ENCODE measurements around the gene LIMA1.
"Not testable (repeated sequence)": the region's sequence is repeated elsewhere in the genome, so short reads cannot be mapped to it uniquely, and the experiment has no call there.

The LIMA1 gene

DNA sequence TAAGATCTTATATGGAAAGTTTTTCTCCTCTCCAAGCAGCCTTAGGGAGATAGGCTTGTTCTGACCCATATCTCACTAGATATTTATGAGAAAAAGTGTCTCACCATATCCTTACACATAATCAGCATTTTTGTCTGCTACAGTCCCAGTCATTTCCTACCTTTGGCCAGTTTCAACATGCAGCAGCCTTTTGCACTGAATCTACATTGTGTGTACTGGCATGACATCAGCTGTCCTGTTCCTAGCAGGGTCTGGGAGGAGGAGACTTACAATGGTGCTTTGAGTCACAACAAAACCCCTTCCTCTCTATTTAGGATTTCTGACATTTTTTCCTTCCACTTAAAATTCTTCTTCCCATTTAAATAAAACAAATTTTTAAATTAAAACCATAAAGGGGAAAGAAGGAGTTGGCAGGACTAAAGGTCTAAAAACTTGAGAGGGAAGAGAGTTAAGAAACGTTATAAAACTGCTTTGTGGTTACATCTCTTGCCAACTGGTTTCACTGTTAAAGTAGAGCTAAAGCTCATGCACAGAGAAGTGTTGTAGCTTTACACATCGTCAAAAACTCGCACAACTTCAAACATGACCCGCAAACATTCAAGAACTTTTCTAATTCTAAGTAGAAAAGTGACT is 62.8 kb downstream of the LIMA1 start:
- ATAC-seq: peak; percentile 20
- no peak for TF ChIP-seq OSR1 (CRISPR knock-in tag; IDR thresholded peaks at IDR 0.05)
- no peak for TF ChIP-seq BACH2 (CRISPR knock-in tag; IDR thresholded peaks at IDR 0.05; ENCODE audit: borderline replicate concordance)
- no peak for TF ChIP-seq ZC3H10 (CRISPR knock-in tag; IDR thresholded peaks at IDR 0.05)
- no peak for TF ChIP-seq ZNF70 (CRISPR knock-in tag; IDR thresholded peaks at IDR 0.05)
- no peak for TF ChIP-seq ZNF8 (CRISPR knock-in tag; IDR thresholded peaks at IDR 0.05)
- TF ChIP-seq, protein P1, sequence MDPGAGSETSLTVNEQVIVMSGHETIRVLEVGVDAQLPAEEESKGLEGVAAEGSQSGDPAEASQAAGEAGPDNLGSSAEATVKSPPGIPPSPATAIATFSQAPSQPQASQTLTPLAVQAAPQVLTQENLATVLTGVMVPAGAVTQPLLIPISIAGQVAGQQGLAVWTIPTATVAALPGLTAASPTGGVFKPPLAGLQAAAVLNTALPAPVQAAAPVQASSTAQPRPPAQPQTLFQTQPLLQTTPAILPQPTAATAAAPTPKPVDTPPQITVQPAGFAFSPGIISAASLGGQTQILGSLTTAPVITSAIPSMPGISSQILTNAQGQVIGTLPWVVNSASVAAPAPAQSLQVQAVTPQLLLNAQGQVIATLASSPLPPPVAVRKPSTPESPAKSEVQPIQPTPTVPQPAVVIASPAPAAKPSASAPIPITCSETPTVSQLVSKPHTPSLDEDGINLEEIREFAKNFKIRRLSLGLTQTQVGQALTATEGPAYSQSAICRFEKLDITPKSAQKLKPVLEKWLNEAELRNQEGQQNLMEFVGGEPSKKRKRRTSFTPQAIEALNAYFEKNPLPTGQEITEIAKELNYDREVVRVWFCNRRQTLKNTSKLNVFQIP (CRISPR knock-in tag; IDR thresholded peaks at IDR 0.05; ENCODE audit: borderline replicate concordance, low read depth): no peak
- no peak for TF ChIP-seq SNAI2 (CRISPR knock-in tag; IDR thresholded peaks at IDR 0.05)
- no peak for TF ChIP-seq ESRRG (CRISPR knock-in tag; IDR thresholded peaks at IDR 0.05)
- no peak for TF ChIP-seq TOX (CRISPR knock-in tag; IDR thresholded peaks at IDR 0.05; ENCODE audit: borderline replicate concordance)
- TF ChIP-seq ZFP3 (CRISPR knock-in tag; IDR thresholded peaks at IDR 0.05): no peak
- no peak for TF ChIP-seq ARNTL (CRISPR knock-in tag; IDR thresholded peaks at IDR 0.05; ENCODE audit: borderline replicate concordance, low read depth)
- no peak for TF ChIP-seq CSDC2 (CRISPR knock-in tag; IDR thresholded peaks at IDR 0.05)
- TF ChIP-seq, protein P2, sequence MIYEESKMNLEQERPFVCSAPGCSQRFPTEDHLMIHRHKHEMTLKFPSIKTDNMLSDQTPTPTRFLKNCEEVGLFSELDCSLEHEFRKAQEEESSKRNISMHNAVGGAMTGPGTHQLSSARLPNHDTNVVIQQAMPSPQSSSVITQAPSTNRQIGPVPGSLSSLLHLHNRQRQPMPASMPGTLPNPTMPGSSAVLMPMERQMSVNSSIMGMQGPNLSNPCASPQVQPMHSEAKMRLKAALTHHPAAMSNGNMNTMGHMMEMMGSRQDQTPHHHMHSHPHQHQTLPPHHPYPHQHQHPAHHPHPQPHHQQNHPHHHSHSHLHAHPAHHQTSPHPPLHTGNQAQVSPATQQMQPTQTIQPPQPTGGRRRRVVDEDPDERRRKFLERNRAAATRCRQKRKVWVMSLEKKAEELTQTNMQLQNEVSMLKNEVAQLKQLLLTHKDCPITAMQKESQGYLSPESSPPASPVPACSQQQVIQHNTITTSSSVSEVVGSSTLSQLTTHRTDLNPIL (CRISPR knock-in tag; IDR thresholded peaks at IDR 0.05; ENCODE audit: low read depth): no peak
- TF ChIP-seq RARB (CRISPR knock-in tag; IDR thresholded peaks at IDR 0.05): no peak
- TF ChIP-seq ZNF565 (CRISPR knock-in tag; conservative IDR thresholded peaks at IDR 0.05; ENCODE audit: low read depth): no peak
- TF ChIP-seq, protein P3, sequence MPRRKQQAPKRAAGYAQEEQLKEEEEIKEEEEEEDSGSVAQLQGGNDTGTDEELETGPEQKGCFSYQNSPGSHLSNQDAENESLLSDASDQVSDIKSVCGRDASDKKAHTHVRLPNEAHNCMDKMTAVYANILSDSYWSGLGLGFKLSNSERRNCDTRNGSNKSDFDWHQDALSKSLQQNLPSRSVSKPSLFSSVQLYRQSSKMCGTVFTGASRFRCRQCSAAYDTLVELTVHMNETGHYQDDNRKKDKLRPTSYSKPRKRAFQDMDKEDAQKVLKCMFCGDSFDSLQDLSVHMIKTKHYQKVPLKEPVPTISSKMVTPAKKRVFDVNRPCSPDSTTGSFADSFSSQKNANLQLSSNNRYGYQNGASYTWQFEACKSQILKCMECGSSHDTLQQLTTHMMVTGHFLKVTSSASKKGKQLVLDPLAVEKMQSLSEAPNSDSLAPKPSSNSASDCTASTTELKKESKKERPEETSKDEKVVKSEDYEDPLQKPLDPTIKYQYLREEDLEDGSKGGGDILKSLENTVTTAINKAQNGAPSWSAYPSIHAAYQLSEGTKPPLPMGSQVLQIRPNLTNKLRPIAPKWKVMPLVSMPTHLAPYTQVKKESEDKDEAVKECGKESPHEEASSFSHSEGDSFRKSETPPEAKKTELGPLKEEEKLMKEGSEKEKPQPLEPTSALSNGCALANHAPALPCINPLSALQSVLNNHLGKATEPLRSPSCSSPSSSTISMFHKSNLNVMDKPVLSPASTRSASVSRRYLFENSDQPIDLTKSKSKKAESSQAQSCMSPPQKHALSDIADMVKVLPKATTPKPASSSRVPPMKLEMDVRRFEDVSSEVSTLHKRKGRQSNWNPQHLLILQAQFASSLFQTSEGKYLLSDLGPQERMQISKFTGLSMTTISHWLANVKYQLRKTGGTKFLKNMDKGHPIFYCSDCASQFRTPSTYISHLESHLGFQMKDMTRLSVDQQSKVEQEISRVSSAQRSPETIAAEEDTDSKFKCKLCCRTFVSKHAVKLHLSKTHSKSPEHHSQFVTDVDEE (CRISPR knock-in tag; IDR thresholded peaks at IDR 0.05): no peak

DNA sequence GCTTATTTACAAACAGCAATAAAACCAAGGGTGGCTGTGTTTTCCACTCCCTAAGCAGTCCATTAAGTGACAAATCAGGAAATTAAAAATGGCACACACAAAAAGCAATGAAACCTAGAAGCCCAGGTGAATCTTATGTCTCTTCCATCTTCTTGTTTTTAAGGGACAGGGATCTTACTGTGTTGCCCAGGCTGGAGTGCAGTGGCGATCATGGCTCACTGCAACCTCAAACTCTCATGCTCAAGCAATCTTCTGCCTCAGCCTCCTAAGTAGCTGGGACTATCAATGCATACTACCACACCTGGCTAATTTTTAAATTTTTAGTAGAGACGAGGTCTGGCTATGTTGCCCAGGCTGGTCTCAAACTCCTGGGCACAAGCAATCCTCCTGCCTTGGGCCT is 63.8 kb downstream of the LIMA1 start:
- no peak for ATAC-seq
- TF ChIP-seq ISL1 (CRISPR knock-in tag; IDR thresholded peaks at IDR 0.05): no peak

DNA sequence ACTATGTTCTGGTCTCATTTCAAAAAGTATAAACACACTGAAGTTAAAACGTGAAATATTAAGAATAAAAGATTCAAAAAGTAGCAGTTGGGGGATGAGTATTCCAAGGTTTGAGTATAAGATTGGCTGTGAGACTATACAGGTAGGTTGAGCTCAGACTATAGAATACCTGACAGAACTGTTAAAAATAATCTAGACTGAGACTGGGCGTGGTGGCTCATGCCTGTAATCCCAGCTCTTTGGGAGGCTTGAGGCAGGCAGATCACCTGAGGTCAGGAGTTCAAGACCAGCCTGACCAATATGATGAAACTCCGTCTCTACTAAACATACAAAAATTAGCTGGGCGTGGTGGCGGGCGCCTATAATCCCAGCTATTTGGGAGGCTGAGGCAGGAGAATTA is 64.3 kb downstream of the LIMA1 start:
- not testable (repeated sequence) for ATAC-seq

DNA sequence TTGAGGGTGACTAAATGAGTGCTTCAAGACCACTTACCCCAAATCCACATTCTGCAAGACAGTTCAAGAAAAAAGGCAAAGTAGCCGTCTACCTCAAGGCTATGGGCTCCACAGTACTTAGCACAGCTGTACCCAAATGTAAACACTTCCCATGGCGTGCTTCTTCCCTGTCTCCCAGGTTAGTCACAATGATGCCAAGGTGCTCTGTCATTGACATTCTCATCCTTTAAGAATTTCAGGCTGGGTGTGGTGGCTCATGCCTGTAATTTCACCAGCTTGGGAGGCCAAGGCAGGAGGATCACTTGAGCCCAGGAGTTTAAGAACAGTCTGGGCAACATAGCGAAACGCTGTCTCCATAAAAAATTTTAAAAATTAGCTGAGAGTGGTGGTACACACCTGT is 64.9 kb downstream of the LIMA1 start:
- no peak for ATAC-seq
- TF ChIP-seq ARNTL (CRISPR knock-in tag; IDR thresholded peaks at IDR 0.05; ENCODE audit: borderline replicate concordance, low read depth) (no peak), PPARA (CRISPR knock-in tag; IDR thresholded peaks at IDR 0.05; ENCODE audit: borderline replicate concordance) (no peak), ZNF565 (CRISPR knock-in tag; conservative IDR thresholded peaks at IDR 0.05; ENCODE audit: low read depth) (no peak), CSDC2 (CRISPR knock-in tag; IDR thresholded peaks at IDR 0.05) (no peak), GLIS3 (CRISPR knock-in tag; IDR thresholded peaks at IDR 0.05) (no peak), ZC3H10 (CRISPR knock-in tag; IDR thresholded peaks at IDR 0.05) (no peak), OSR1 (CRISPR knock-in tag; IDR thresholded peaks at IDR 0.05) (no peak), ZNF70 (CRISPR knock-in tag; IDR thresholded peaks at IDR 0.05) (no peak), BACH2 (CRISPR knock-in tag; IDR thresholded peaks at IDR 0.05; ENCODE audit: borderline replicate concordance) (no peak), ESRRG (CRISPR knock-in tag; IDR thresholded peaks at IDR 0.05) (no peak), TOX (CRISPR knock-in tag; IDR thresholded peaks at IDR 0.05; ENCODE audit: borderline replicate concordance) (no peak), ISL1 (CRISPR knock-in tag; IDR thresholded peaks at IDR 0.05) (no peak), TCF4 (CRISPR knock-in tag; IDR thresholded peaks at IDR 0.05; ENCODE audit: borderline replicate concordance) (no peak), ZFP3 (CRISPR knock-in tag; IDR thresholded peaks at IDR 0.05) (no peak)
- TF ChIP-seq, protein P1 (CRISPR knock-in tag; IDR thresholded peaks at IDR 0.05; ENCODE audit: borderline replicate concordance, low read depth): no peak
- TF ChIP-seq, protein P2 (CRISPR knock-in tag; IDR thresholded peaks at IDR 0.05; ENCODE audit: low read depth): no peak
- TF ChIP-seq, protein P4, sequence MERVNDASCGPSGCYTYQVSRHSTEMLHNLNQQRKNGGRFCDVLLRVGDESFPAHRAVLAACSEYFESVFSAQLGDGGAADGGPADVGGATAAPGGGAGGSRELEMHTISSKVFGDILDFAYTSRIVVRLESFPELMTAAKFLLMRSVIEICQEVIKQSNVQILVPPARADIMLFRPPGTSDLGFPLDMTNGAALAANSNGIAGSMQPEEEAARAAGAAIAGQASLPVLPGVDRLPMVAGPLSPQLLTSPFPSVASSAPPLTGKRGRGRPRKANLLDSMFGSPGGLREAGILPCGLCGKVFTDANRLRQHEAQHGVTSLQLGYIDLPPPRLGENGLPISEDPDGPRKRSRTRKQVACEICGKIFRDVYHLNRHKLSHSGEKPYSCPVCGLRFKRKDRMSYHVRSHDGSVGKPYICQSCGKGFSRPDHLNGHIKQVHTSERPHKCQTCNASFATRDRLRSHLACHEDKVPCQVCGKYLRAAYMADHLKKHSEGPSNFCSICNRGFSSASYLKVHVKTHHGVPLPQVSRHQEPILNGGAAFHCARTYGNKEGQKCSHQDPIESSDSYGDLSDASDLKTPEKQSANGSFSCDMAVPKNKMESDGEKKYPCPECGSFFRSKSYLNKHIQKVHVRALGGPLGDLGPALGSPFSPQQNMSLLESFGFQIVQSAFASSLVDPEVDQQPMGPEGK (CRISPR knock-in tag; IDR thresholded peaks at IDR 0.05; ENCODE audit: borderline replicate concordance): no peak
- TF ChIP-seq, protein P5, sequence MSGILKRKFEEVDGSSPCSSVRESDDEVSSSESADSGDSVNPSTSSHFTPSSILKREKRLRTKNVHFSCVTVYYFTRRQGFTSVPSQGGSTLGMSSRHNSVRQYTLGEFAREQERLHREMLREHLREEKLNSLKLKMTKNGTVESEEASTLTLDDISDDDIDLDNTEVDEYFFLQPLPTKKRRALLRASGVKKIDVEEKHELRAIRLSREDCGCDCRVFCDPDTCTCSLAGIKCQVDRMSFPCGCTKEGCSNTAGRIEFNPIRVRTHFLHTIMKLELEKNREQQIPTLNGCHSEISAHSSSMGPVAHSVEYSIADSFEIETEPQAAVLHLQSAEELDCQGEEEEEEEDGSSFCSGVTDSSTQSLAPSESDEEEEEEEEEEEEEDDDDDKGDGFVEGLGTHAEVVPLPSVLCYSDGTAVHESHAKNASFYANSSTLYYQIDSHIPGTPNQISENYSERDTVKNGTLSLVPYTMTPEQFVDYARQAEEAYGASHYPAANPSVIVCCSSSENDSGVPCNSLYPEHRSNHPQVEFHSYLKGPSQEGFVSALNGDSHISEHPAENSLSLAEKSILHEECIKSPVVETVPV (CRISPR knock-in tag; IDR thresholded peaks at IDR 0.05): no peak
